Skin of body (tissue), 2 donors: ENCODE results near the gene SPATA32. TPM values are rescaled to one million over a fixed set of nuclear protein-coding genes. Genes with fewer than 3 reads are reported as not detected.

Source experiments
- DNase-seq: peaks from one replicate; lab custom pipeline; 2025; lab: John Stamatoyannopoulos, UW
- total RNA-seq: library from RNA; depleted of rRNA; stranded (reverse); fragments of >200 nt; gene quantifications from one replicate; pipeline ENCODE4 v1.2.3, GENCODE V29; 2014

SPATA32 gene
- total RNA-seq, 1 donor from 2014 or later, result not detected

GRCh38 chr17:45247429-45248131 lies 14.3 kb downstream of the SPATA32 start:
- no peak for DNase-seq

DNA sequence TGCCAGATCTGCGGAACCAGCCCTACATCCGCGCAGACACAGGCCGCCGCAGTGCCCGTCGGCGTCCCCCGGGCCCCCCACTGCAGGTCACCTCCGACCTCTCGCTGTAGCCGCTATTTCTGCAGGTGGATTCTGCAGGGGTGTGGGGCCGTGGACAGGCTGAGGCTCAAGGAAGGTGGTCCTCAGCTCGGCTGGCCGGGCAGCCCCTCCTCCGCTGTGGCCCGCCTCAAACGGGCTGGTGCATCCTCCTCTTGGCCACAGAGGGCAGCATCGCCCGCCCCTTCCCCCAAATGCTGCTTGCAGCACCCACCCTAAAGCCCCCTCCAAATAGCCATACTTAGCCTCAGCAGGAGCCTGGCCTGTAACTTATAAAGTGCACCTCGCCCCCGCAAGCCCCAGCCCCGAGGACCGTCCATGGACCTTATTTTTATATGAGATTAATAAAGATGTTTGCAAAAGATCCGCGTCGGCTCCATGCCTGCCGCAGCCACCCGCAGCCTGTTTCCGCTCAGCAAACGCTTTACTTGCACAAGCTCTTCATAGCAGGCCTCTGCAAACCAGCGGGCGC lies 14.9 kb downstream of the SPATA32 start:
- DNase-seq, result no peak

DNA sequence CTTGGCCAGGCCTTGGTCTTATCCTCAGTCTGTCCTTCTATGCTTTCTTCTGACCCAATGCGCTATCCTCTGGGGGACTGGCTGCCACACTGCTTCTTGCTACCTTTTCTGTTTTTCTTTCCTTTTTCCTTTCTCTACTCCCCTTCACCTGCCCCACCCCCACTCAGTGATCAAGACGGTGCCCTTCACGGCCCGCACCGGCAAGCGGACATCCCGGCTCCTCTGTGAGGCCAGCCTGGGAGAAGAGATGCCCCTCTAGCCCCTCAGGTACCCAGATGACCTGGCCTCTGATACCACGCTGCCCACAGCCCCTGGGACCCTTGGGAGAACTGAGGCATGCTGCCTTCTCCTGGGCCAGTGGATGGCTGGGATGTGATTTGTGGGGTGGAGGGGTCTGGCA lies 15.6 kb downstream of the SPATA32 start:
- no peak for DNase-seq

GRCh38 chr17:45244725-45245656 lies 16.9 kb downstream of the SPATA32 start:
- DNase-seq, result no peak

DNA sequence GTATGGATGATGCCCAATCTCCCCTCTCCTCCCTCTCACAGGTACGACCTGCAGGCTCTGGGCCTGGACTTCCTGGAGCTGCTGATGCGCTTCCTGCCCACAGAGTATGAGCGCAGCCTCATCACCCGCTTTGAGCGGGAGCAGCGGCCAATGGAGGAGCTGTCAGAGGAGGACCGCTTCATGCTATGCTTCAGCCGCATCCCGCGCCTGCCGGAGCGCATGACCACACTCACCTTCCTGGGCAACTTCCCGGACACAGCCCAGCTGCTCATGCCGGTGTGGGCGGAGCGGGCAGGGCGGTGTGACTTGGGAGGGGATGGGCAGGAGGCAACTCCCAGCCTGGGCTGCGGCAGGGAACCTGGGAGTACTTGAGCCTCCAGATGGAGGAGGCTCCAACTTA lies 18.1 kb downstream of the SPATA32 start:
- no peak for DNase-seq

DNA sequence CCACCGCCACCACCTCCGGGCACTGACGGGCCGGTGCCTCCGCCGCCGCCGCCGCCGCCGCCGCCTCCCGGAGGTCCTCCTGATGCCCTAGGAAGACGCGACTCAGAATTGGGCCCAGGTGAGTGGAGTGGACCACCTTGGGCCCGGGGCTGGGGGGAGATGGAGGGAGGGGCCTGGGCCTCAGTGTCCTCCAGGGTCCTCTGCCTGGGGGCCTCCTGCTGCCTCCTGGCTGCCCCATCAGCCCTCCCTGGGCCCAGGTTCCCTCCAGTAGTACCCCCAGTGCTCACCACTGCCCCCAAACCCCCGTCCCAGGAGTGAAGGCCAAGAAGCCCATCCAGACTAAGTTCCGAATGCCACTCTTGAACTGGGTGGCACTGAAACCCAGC lies 19.9 kb downstream of the SPATA32 start:
- DNase-seq, result no peak

- no peak for DNase-seq
Observed at GRCh38 chr17:45241328-45242028, 20.4 kb downstream of the SPATA32 start.

GRCh38 chr17:45240905-45241327 lies 21.0 kb downstream of the SPATA32 start:
- no peak for DNase-seq

GRCh38 chr17:45238155-45238774 lies 23.6 kb downstream of the SPATA32 start:
- DNase-seq, result no peak

DNA sequence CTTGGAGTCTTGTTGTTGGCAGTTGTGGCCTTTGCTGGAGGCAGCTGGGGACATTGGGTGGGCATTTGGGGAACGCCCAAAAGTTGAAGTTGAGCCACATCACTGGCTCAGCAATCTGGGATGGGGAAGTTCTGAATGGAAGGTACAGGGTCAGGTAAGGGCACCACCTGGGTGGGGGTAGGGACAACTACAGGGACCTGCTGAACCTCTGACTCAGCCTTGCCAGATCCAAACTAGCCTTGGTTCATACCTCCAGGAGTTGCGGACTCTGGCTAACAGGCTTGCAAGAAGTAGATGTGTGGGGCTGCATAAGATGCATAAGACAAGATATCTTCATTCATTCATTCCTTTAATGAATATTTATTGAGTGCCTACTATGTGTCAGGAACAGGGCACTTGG lies 24.2 kb downstream of the SPATA32 start:
- DNase-seq, result no peak

DNA sequence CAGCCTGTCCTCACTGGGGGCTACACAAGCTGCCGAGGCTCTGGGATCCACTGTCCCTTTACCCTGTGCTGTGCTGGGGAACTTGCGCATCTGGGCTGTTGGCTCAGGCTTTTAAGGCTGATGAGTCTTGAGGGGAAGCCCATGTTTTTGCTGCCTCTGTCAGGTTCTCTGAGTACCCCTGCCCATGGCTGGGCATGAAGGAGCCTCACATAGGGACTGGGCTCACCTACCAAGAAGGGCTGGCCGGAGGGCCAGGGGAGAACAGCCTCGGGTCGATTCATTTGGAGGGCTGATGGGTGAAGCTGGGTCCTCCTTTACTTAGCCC lies 25.6 kb downstream of the SPATA32 start:
- DNase-seq, result no peak

- peak; percentile 56 for DNase-seq
Observed at GRCh38 chr17:45235416-45236281, 26.2 kb downstream of the SPATA32 start.

- DNase-seq, result no peak
Observed at GRCh38 chr17:45234641-45235415, 27.1 kb downstream of the SPATA32 start.

DNA sequence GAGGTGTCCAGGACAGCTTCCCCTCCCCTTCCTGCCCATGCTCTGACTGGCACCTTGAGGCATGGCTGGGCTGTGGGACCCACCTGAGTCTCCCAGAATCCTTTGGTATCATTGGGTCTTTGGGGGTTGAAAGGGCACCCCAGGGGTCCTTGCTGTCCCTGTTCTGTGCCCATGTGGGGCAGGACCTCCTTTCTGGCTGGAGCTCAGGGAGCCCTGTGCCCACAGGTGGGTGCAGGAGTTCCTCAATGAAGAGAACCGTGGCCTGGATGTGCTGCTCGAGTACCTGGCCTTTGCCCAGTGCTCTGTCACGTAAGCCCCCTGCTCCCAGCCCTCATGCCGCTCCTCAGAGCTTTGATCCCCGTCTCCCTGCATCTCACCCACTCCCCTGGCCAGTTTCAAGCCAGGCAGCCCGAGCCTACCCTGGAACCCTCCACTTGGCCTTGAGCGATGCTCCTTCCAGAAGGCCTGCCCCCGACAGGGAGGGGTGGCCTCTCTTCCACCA lies 28.4 kb downstream of the SPATA32 start:
- DNase-seq, result no peak

- DNase-seq, result no peak
Observed at GRCh38 chr17:45232514-45233422, 29.1 kb downstream of the SPATA32 start.

GRCh38 chr17:45231481-45232116 lies 30.3 kb downstream of the SPATA32 start:
- no peak for DNase-seq

- DNase-seq, result no peak
Observed at GRCh38 chr17:45230787-45231480, 31.0 kb downstream of the SPATA32 start.
